Measurements from ENCODE around the gene EML3.

DNA sequence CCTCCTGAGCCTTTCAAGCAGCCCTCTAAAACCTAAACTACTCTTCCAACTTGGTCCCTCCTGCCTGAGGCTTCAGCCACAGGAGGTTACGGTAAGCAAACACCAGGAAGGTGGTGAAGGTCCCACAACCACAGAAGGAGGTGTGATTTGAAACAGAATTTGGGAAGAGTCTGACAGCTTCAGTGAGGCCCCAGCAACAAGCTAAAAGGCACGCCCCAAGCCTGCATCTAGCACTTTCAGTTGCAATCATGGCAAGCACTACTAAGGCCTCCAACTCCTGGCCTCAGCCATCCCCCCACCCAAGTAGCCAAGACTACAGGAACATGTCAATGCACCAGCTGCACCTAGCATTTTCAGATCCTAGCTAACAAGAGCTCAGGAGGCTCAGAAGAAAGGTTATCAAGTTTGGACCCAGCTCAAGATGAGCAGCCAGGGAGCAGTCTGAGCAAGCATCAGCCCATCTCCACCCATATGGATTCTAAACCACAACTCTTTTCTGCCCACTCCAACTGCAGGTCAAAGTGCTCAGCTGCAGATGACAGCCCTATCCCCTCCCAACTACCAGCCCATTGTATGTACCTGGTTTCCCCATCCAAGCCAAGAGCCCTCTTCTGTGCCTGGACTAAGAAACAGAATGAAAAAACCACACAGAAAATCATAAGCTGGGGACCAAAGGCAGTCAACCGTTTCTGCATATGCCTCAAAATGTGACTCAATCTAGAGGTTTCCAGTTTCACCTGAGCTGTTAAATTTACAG, 55.5 kb downstream of the EML3 start:
- TF ChIP-seq POLR2A (IDR thresholded peaks at IDR 0.05): no peak
- TF ChIP-seq, protein P1, sequence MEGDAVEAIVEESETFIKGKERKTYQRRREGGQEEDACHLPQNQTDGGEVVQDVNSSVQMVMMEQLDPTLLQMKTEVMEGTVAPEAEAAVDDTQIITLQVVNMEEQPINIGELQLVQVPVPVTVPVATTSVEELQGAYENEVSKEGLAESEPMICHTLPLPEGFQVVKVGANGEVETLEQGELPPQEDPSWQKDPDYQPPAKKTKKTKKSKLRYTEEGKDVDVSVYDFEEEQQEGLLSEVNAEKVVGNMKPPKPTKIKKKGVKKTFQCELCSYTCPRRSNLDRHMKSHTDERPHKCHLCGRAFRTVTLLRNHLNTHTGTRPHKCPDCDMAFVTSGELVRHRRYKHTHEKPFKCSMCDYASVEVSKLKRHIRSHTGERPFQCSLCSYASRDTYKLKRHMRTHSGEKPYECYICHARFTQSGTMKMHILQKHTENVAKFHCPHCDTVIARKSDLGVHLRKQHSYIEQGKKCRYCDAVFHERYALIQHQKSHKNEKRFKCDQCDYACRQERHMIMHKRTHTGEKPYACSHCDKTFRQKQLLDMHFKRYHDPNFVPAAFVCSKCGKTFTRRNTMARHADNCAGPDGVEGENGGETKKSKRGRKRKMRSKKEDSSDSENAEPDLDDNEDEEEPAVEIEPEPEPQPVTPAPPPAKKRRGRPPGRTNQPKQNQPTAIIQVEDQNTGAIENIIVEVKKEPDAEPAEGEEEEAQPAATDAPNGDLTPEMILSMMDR (IDR thresholded peaks at IDR 0.05): no peak
